Rectal smooth muscle tissue (tissue), 1 donor: Measurements from ENCODE around the gene COX20.

ENCODE experiments used
- H3K27ac ChIP-seq: one replicate; pipeline ENCODE4 v1.7.0; 2013; ENCODE audit warnings: low read depth, low read length, inconsistent platforms
- H3K27me3 ChIP-seq: one replicate; pipeline ENCODE4 v1.7.0; 2013; ENCODE audit warnings: low read length; ENCODE audit not compliant: control insufficient read depth, insufficient read depth
- H3K36me3 ChIP-seq: one replicate; pipeline ENCODE4 v1.7.0; 2013; ENCODE audit warnings: low read length; ENCODE audit not compliant: control insufficient read depth, insufficient read depth
- H3K4me1 ChIP-seq: one replicate; pipeline ENCODE4 v1.7.0; 2013; ENCODE audit warnings: low read length; ENCODE audit not compliant: control insufficient read depth, insufficient read depth
- H3K4me3 ChIP-seq: one replicate; pipeline ENCODE4 v1.7.0; 2013; ENCODE audit warnings: low read length
- H3K9ac ChIP-seq: one replicate; pipeline ENCODE4 v1.7.0; 2013; ENCODE audit warnings: low read length

The COX20 gene

DNA sequence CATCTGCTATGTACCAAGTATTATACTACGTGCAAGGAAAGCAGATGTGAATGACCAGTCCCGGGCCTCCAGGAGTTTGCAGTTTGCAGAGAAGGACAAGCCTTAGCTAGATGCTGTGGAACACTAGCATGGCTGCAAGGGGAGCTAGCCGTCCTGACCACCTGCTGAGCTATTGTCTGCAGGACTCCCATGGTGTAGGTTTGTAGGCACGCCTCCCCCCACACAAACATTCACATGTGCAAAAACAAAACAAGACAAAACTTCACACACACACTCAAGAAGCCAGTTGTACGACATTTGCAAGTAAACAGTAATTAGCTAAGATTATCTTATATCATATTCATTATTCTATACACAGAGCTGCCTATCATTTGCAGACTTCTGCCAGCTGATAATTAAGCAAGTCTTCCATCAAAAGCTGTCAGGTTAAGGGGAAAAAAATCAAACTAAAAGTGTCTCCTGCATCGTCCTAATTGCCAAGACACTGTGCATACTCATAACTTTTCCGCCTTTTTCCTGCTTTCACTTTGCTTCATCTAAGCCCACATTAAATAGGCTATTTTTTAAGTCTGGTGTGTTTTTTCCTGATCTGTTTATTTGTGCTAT, 39.6 kb downstream of the COX20 start:
- Histone ChIP-seq H3K27me3 (no peaks in the 10 kb centered on the region), H3K9ac (no peak overlapping the region), H3K27ac (no peak overlapping the region), H3K4me1 (no peaks in the 10 kb centered on the region), H3K36me3 (no peaks in the 10 kb centered on the region), H3K4me3 (no peak overlapping the region)

DNA sequence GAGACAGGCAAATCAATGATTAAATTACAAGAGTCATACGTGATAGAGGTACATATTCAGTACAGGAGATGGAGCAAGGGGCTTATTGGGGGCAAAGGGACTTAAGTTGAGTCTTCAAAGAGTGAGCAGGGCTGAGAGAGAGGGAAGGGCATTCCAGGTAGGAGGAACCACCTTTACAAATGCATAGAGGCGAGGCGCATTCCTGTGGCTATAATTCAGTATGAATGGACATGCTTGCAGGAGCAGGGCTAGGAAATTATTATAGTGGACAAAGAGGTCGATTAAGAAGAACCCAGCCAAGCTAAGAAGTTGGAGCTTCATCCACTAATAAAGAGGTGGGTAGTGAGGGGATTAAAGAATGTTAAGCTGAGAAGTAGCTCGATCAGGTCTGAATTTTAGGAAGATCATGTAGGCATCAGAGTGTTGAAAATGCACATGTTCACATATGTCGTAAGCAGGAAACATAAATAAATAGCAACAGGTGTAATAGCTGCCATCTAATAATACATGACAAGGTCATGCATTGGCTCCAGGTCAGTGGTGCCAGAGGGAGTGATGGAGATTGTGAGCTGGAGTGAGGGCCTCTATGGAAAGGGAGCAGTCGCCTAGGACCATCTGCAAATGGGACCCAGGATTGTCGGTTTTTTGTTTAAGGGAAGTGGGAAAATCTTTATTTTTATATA, 40.9 kb downstream of the COX20 start:
- Histone ChIP-seq H3K4me3 (no peak overlapping the region), H3K27me3 (no peaks in the 10 kb centered on the region), H3K9ac (no peak overlapping the region), H3K4me1 (no peaks in the 10 kb centered on the region), H3K36me3 (no peaks in the 10 kb centered on the region), H3K27ac (no peak overlapping the region)

DNA sequence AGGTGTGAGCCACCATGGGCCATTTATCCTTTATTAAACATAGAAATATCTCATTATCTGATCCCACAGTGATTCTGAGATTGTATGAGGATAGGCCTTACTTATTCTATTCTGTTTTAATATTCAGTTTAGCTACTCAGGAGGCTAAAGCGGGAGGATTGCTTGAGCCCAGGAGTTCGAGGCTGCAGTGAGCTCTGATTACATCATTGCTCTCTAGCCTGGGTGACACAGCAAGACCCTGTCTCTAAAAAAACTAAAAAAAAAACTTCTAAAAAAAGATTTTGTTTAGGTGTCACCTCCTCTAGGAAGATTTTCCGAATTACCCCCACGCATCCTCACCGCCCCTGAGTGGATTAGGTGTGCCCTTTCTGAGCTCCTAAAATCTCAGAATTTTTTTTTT, 43.2 kb downstream of the COX20 start:
- no peaks in the 10 kb centered on the region for H3K27me3 ChIP-seq
- H3K36me3 ChIP-seq: no peaks in the 10 kb centered on the region

DNA sequence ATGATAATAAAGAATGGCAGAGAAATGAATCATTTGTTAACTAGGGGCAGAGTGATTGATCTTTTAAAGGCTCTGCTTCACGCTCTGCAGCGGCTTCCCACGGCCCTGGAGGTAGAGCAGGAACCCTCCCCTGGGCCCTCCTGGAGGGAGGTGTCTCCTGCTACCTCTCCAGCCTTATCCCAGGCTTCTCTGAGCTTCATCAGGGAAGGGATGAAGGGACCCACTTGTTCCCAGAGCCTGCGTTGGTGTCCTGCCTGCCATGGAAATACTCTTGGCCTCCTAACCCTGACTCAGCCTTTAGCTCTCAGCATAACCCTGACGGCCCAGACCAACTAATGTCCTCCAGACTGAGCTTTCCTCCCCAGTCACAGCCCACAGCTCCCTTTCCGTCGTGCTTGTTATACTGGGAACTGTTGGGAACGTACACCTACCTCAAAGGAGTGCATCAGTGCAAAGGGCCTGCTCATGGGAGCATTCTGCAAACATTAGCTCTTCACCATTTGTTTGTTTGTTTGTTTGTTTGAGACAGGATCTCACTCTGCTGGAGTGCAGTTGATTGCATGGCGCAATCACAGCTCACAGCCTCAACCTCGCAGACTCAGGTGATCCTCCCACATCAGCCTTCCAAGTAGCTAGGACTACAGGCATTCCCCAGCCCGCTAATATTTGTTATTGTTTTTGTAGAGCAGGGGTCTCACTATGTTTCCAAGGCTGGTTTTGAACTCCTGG, 46.3 kb downstream of the COX20 start:
- no peaks in the 10 kb centered on the region for H3K4me1 ChIP-seq
- no peak overlapping the region for H3K4me3 ChIP-seq
- no peaks in the 10 kb centered on the region for H3K27me3 ChIP-seq
- no peak overlapping the region for H3K9ac ChIP-seq
- no peak overlapping the region for H3K27ac ChIP-seq
- H3K36me3 ChIP-seq: no peaks in the 10 kb centered on the region

More for the DNA sequence above, 43.2 kb downstream of the COX20 start:
- H3K9ac ChIP-seq: no peak overlapping the region
- no peak overlapping the region for H3K27ac ChIP-seq
- H3K4me3 ChIP-seq: no peak overlapping the region
- no peaks in the 10 kb centered on the region for H3K4me1 ChIP-seq

DNA sequence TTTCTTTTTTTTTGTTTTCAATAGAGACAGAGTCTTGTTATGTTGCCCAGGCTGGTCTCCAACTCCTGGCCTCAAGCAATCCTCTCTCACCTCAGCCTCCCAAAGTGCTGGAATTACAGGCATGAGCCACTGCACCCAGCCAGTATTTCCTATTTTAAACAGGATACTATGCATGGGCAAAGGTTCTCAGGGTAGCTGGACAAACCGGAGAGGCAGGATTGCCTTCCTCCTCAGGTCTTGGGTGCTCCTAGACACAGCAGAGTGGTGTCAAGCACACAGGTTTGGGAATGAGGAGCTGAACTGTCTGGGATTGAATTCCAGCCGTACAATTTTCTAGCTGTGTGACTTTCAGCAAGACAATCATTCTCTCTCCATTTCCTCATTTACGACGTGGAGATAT, 51.8 kb downstream of the COX20 start:
- Histone ChIP-seq H3K9ac (no peak overlapping the region), H3K4me3 (no peak overlapping the region), H3K36me3 (no peaks in the 10 kb centered on the region), H3K27me3 (no peaks in the 10 kb centered on the region), H3K4me1 (no peaks in the 10 kb centered on the region), H3K27ac (no peak overlapping the region)

DNA sequence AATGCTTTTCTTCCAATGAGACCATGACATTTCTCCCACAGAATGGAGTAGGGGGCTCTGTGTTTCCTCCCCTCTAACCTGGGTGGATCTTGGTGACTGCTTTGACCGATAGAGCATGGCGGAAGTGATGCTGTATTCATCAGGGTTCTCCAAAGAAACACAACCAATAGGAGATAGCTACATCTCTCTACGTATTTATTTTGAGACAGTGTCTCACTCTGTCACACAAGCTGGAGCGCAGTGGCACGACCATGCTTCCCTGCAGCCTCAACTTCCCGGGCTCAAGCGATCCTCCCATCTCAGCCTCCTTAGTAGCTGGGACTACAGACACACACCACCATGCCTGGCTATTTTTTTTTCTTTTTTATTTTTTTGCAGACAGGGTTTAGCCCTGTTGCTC, 58.4 kb downstream of the COX20 start:
- no peaks in the 10 kb centered on the region for H3K36me3 ChIP-seq
- H3K4me3 ChIP-seq: no peak overlapping the region
- no peaks in the 10 kb centered on the region for H3K27me3 ChIP-seq
- H3K4me1 ChIP-seq: no peaks in the 10 kb centered on the region
- H3K9ac ChIP-seq: no peak overlapping the region
- no peak overlapping the region for H3K27ac ChIP-seq
